Stimulated activated CD4-positive, alpha-beta T cell treated with anti-CD3 and anti-CD28 coated beads, Interleukin-1b, Interleukin-23, amount 100 ng/mL, for 1 hour (primary cell): ENCODE results near the gene SLC25A6.
"Not testable (repeated sequence)": the region's sequence is repeated elsewhere in the genome, so short reads cannot be mapped to it uniquely, and the experiment has no call there.

Experiments used
- DNase-seq, 2 donors: peaks; one replicate each; pipeline ENCODE4 v3.0.0-alpha.2; 2020; ENCODE audit warnings: low read depth in 2 of 2

SLC25A6 gene

DNA sequence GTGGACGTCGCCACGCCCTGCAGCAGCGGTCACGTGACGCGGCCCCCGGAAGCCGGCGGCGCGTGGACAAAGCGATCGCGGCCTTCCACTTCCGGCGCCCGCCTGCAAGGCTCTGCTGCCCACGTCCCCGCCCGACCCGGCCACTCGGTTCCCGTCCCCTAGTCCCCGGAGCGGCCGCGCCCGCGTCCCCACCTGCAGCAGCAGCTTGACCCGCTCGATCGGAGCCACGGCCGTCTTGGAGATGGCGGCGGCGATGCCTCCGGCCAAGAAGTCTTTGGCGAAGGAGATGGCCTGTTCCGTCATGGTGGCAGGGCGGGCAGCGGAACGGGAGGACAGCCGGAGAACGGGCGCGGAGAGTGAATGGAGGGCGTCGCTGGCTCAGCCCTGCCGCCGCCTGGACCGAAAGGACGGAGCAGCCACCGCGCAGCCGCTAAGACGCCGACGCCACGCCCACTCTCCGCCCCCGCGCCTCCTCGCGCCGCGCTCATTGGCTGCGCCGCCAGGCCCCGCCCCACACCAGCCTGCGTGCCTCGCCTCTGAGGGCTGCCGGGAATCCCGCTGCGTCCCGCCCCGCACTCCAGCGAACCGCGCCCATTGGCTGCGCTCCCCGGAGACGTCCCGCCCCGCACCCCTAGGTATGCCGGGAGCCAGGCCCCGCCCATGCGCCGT, at the start of gene SLC25A6:
SLC25A6 (minus strand) TSS at position 407 of the 669 bp plus-strand sequence; CDS start at position 303, 104 bp downstream.
- DNase-seq: peak; percentile 98 to 100

DNA sequence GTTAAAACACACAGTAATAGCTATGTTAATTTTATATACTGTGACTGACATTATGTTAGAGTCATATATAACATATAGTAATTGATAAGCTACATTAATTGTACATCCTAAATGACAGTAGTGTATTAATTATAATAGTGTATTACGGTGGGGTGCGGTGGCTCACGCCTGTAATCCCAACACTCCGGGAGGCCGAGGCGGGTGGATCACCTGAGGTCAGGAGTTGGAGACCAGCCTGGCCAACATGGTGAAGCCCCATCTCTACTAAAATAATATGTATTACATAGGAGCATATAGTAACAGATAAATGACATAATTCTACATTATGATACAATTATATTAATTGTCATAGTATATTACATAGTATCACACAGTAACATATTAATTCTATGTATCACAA, 48.6 kb upstream of the SLC25A6 start:
- DNase-seq: no peak

DNA sequence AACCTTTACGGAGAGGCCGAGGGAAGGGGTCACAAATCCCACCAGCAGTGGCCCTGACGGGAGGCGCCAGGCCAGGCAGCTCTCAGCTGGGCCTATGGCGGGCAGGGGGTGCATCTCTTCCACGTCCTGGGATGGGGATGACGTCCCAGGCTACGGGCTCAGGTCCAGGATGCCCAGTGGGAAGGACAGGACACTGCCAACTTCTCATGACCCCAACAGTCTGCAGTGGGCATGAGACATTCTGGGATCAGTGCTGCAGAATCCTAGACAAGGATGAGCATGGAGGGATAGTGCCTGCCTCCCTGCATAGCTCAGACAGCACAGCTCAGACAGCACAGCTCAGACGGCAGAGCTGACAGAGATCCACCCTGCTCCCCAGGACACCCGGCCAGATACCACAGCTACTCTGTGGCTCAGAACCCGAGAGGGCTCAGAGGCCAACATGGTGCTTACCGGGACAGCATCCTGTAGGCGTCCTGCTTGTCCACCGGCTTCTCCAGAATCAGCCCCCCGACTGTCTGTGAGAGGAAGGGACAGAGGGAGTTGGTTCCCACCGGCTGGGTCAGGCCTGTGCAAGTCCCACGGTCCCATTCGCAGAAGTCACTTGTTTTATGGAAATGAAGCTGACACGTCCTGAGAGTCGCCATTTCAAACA, 43.5 kb upstream of the SLC25A6 start:
- DNase-seq: no peak

DNA sequence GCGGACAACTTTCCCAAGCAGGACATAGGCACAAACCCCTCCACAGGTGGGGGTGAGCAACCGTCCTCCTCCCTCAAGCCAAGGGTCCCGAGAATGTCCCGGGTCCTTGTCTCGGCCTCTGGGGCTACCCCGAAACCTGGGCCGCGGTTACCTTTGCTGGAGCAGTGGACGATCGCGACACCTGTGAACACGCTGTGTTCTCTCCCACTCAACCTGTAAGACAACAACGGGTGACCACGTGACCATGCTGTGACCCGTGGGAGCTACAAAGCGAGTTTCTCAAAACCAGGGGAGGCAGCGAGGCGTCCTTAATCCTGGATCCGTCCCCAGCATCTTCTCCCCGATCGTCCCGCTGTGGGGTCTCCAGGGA, 42.9 kb upstream of the SLC25A6 start:
- DNase-seq: no peak

DNA sequence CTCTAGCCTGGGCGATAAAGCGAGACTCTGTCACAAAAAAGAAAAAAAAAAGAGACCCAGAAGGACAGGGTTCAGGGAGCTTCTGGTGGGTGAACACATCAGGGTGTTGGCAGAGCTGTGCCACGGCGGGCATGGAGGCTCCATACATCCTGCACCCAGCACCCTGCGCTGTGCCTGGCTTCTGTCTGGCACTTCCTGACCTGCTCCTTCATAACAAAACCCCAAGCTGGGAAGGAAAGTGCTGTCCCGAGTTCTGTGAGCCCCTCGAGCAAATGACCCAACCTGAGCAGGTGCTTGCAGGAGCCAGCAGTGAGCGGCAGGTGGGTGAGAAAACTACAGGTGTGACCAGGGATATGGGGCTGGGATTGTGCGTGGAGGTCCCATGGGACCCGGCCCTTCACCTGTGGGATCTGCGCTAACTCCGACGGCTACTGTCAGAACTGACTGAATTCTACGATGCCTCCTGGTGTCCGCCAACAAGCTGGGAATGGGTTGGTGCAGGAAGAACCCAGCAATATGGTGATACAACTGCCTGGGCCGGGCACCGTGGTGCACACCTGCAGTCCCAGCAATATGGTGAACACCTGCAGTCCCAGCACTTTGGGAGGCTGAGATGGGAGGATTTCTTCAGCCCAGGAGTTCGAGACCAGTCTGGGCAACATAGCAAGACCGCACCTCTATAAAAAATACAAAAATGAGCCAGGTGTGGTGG, 41.9 kb upstream of the SLC25A6 start:
- no peak for DNase-seq

DNA sequence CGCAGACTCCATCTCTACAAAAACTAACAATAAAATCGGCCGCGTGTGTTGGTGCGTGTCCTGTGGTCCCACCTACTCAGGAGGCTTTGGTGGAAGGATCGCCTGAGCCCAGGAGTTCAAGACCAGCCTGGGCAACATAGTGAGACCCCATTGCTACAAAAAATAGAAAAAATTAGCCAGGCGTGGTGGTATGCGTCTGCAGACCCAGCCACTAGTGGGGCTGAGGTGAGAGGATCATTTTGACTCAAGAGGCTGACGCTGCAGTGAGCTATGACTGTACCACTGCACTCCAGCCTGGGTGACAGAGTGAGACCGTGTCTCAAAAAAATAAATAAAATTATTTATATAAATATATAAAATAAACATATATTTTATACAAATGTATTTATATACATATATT, 38.5 kb upstream of the SLC25A6 start:
- DNase-seq: no peak

DNA sequence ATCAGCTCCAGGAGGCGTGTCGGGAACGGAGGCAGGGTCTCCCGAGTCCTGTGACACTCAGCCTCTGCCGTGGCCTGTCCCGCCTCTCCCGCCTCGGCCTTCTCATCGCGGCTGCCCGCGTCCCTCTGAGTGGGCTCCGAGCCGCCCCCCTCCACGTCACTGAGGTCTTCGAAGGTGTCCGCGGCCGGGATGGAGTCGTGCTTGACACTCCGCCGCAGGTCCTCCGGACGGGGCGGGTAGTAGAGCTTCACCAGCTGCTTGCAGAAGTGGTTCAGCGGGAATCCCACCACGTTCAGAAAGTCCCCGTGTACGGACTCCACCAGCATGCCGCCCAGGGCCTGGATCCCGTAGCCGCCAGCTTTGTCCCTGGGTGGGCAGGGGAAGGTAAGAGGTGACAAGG, 35.8 kb upstream of the SLC25A6 start:
- DNase-seq: no peak

DNA sequence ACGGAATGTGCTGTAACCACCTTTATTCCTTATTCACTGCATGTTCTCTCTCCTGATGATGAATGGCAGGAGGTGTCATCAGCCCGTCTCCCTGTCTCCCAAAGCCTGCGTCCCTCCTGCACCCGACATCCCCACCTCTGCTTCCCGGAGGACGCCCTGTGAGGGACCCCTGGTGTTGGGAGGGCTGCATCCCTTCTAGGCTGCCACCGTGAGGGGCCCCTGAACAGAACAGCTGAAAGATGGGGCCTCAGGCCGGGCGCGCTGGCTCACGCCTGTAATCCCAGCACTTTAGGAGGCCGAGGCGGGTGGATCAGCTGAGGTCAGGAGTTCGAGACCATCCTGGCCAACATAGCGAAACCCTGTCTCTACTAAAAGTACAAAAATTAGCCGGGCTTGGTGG, 34.4 kb upstream of the SLC25A6 start:
- not testable (repeated sequence) for DNase-seq

DNA sequence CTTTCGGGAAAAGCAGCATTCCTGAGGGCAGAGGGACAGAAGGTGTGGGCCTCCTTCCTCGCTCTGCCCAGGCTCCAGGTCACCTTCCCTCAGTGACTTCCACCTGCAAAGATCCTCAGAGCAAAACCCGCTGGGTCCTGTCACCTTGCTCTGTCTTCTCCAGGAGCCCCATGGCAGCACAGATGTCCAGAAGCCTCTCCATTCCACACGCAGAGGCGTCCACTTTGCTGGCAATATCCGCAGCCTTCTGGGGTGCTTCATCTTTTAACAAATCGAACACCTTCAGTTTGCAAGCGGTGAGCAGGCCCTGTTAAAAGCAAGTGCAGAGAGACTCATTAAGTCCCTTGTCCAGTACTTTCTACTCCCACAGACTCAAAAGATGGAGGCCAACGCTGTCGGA, 33.5 kb upstream of the SLC25A6 start:
- DNase-seq: no peak

DNA sequence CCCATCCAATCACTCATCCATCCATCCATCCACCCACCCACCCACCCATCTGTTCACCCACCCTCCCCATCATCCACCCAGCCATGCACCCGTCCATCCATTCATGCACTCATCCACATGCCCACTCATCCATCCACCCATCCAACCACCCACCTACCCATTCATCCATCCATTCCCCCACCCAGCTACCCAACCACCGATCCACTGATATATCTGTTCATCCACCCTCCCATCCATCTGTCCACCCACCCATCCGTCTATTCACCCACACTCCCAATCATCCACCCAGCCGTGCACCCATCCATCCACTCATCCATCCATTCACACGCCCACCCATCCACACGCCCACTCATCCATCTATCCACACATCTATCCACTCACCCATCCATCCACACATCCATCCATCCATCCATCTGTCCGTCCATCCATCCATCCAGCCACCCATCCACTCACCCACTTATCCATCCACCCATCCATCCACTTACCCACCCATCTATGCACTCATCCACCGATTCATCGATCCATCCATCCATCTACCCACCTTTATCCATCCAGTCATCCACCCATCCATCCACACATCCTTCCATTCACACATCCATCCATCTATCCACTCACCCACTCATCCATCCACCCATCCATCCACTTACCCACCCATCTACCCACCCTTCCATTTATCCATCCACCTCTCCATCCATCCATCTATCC, 32.4 kb upstream of the SLC25A6 start:
- no peak for DNase-seq

DNA sequence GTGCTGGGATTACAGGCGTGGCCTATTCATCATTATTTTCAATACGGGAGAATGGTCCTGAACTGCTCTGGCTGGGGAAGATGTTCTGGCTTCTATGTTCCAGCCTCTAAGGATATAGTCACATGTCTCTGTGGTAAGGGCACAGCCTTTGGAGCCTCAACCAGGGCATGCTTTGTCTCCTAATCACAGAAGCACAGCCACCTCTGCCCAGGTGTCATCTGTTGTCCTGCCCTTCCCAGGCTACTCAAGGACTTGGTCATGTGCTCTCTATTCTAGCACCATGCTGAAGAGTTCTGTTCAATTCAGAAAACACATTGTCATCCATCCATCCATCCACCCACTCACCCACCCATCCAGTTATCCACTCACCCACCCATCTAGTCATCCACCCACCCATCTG, 31.3 kb upstream of the SLC25A6 start:
- no peak for DNase-seq

DNA sequence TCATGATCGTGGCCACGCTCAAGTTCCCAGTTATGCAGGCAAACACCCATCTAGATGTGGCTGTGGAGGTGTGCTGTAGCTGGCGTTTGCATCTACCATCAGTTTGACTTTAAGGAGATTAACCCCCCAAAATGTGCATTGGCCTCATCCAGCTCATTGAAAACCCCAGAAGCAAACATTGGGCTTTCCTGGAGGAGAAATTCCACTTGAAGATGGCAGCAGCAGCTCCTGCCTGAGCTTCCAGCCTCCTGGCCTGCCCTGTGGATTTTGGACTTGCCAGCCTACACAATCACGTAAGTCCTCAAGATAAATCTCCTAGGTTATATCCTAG, 30.2 kb upstream of the SLC25A6 start:
- DNase-seq: no peak

DNA sequence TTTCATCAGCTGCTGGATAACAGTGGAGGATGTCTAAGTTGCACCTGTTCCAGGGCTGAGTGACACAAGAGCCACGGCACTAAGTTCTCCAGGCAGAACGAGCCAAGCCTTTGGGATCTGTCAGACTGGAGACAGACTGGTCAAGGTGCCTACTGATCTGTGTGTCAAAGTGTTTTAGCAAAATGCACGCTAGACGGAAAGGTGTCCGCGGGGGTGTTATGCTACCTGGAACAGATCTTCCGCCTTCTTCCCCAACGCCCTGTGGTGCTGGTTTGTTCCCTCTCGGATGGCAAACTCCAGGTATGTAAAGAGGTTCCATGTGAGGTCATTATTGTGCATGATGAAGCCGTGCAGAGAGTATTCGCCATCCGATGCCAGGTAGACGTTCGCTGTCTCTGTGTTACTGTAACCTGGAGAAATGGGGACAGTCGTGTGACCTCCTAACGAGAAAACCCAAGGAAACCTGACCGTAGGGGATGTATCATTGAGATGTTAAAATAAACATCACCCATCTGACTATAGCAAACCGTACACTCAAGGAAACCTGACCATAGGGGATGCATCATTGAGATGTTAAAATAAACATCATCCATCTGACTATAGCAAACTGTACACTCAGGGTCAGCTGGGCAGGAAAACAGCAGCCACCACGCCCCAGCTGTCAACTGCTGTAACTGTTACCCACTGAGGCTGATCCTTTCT, 29.7 kb upstream of the SLC25A6 start:
- DNase-seq: no peak

DNA sequence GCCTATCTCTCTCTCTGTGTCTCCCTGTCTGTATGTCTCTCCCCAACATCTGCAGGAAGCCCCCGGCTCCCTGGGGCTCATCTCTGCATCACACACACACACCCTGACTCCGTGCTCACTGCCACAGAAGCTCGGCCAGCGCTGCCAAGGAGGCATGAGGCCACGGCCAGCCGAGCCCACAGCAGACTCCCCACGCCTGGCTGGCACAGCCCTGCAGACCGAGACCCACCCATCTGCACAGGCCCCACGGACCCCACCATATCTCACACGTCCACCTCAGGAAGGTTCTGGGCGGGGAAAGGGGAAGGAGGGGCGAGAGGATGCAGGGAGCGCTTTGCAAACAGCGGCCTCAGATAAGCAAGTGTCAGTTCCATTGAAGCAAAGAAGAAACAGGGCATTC, 28.5 kb upstream of the SLC25A6 start:
- no peak for DNase-seq

DNA sequence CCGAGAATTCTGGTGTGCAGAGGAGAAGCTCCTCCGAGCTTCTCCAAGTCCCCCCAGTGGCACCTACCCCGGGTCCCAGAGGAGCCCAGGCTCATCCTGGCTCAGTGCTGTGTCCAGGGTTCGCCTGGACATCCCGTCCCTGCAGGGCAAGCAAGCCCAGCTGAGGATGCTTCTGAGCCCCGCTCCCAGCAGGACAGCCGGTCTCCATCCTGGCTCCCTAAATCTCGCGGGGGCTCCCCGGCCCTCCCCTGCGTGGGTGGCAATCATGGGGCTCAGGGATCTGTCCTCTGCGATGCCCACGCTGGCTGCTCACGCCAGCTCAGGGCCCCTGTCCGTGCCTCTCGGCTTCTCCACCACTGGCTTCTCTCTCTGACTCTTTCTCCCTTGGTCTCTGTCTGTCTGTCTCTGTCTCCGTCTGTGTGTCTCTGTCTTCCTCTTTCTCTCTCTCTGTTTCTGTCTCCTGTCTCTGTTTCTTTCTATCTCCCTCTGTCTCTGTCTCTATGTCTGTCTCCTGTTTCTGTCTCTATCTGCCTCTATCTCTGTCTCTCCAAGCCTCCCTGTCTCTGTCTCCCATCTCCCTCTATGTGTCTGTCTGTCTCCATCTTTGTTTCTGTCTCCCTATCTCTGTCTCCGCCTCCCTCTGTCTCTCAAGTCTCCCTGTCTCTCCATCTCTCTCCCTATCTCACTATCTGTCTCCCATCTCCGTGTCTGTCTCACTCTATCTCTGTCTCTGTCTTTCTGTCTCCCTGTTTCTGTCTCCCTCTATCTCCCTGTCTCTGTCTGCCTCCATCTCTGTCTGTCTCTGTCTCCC, 27.8 kb upstream of the SLC25A6 start:
- no peak for DNase-seq

DNA sequence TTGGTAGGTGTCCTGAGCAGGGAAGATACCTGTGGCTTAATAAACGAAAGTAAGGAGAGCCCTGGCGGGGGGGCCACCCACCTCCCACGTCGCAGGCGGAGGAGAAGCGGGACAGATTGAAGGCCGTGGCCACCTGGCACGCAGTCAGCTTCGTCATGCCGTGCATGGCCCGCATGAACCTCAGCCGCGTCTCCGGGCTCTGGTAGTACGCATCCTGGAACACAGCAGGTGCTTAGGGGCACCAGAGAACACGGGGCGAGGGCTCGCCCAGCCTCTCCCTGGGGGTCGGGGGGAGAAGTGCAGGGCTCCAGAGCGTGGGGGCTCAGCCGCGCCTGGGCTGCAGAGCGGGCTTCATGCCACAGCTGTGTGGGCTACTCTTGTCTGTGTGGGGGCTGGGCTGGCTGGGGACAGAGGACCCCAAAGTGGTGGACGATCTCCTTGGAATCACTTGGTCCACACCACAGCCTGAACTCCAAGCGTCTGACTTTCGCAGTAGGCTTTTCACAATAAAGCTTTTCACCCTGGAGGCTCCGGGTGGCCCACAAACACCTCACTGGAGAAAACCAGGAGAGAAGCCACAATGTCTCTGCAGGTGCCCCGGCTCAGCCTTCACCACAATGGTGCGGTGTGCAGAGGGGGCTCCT, 27.1 kb upstream of the SLC25A6 start:
- DNase-seq: no peak

DNA sequence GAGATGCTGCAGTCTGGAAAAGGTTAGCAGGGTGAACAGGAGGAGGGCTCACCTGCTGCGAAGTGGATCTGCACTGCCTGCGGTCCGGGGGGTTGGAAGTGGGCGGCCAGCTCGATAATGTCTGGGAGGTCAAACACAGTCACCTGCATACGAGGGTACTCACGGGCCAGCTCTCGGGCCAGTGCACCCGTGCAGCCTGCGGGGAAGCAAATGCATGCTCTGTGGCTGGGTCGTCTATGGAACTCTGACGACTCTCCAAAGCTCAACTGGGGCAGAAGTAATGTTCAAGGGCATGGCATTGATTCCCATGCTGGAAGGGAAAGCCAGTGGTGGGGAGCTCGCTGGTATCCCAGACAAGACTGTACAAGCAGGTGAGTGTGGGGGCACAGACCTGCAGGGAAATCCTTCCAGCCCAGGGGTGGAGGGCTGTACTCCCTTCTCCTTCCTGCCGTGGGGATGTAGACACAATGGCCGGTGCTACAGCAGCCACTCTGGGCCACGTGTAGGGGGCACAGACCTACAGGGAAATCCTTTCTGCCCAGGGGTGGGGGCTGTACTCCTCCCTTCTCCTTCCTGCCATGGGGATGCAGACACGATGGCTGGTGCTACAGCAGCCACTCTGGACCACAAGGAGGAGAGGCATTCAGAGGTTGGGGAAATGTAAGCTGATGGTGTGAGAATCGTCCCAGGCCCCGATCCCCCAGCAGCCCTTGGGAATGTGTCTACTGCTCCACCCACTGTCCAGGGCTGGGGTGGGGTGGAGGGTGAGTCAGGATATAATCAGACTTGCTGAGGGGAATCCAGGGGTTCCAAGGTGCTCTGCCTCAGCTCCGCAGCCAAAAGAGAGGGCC, 26.2 kb upstream of the SLC25A6 start:
- no peak for DNase-seq

DNA sequence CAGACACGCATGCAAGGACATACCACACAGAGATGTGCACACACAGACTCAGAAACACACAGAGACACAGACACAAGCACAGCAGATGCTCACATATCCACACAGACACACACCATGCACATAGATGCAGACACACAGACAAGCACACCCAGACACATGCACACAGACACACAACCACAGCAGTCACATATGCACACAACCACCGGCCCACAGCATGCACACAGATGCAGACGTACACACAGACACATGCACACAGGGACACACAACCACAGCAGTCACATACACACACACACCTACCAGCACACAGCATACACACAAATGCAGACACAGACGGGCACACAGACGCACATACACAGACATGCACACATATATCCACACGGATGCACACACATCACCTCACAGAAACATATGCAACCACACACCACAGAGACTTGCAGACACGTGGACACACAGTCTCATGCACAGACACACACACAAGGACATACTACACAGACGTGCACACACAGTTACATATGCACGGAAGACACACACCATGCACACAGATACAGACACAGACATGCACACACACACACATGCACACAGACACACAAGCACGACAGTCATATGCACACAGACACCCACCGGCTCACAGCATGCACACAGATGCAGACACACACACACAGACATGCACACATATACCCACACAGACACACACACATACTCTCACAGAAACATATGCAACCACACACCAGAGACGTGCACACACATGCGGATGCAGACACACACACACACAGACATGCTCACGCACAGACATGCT, 25.2 kb upstream of the SLC25A6 start:
- DNase-seq: no peak

DNA sequence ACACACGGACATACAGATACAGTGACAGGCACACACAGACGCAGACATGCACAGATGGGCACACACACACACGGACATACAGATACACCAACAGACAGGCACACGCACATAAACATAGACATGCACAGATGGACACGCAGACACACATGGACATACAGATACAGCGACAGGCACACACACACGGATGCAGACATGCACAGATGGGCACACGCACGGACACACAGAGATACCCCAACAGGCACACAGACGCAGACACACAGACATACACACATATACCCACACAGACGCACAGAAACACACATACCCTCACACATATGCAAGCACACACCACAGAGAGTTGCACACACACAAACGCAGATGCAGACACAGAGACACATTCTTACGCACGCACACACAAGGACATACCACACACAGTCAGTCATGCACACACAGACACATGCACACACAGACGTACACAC, 24.4 kb upstream of the SLC25A6 start:
- DNase-seq: no peak
